ENCODE results near the gene NFIB.

Gene NFIB

GRCh38 chr9:14245901-14246525 lies 67.9 kb downstream of the NFIB start:
- DNase-seq (ENCODE audit: low read depth): no peak

GRCh38 chr9:14243514-14244042 lies 70.4 kb downstream of the NFIB start:
- no peak for DNase-seq (ENCODE audit: low read depth)

- DNase-seq (ENCODE audit: low read depth): no peak
These were observed 71.7 kb downstream of the NFIB start for GRCh38 chr9:14242150-14242805.

GRCh38 chr9:14240537-14240936 lies 73.4 kb downstream of the NFIB start:
- no peak for DNase-seq (ENCODE audit: low read depth)

- no peak for DNase-seq (ENCODE audit: low read depth)
These were observed 75.4 kb downstream of the NFIB start for GRCh38 chr9:14238518-14238917.

- DNase-seq (ENCODE audit: low read depth): no peak
These were observed 75.9 kb downstream of the NFIB start for GRCh38 chr9:14238079-14238478.

GRCh38 chr9:14236591-14236990 lies 77.3 kb downstream of the NFIB start:
- no peak for DNase-seq (ENCODE audit: low read depth)

GRCh38 chr9:14232111-14232510 lies 81.8 kb downstream of the NFIB start:
- DNase-seq (ENCODE audit: low read depth): no peak

- DNase-seq (ENCODE audit: low read depth): no peak
These were observed 82.5 kb downstream of the NFIB start for GRCh38 chr9:14231196-14231990.

- DNase-seq (ENCODE audit: low read depth): no peak
These were observed 85.3 kb downstream of the NFIB start for GRCh38 chr9:14228602-14229001.

GRCh38 chr9:14226855-14227532 lies 86.9 kb downstream of the NFIB start:
- DNase-seq (ENCODE audit: low read depth): no peak

- no peak for DNase-seq (ENCODE audit: low read depth)
These were observed 90.9 kb downstream of the NFIB start for GRCh38 chr9:14223081-14223480.

- no peak for DNase-seq (ENCODE audit: low read depth)
These were observed 91.6 kb downstream of the NFIB start for GRCh38 chr9:14222149-14222835.

- no peak for DNase-seq (ENCODE audit: low read depth)
These were observed 92.4 kb downstream of the NFIB start for GRCh38 chr9:14221558-14221957.

- no peak for DNase-seq (ENCODE audit: low read depth)
These were observed 92.8 kb downstream of the NFIB start for GRCh38 chr9:14221119-14221518.

- no peak for DNase-seq (ENCODE audit: low read depth)
These were observed 93.7 kb downstream of the NFIB start for GRCh38 chr9:14220256-14220655.

GRCh38 chr9:14219850-14220249 lies 94.1 kb downstream of the NFIB start:
- DNase-seq (ENCODE audit: low read depth): no peak

- no peak for DNase-seq (ENCODE audit: low read depth)
These were observed 95.7 kb downstream of the NFIB start for GRCh38 chr9:14218253-14218652.

GRCh38 chr9:14216612-14217194 lies 97.2 kb downstream of the NFIB start:
- no peak for DNase-seq (ENCODE audit: low read depth)

GRCh38 chr9:14215614-14216013 lies 98.3 kb downstream of the NFIB start:
- no peak for DNase-seq (ENCODE audit: low read depth)

- no peak for DNase-seq (ENCODE audit: low read depth)
These were observed 99.2 kb downstream of the NFIB start for GRCh38 chr9:14214693-14215092.

All from stimulated activated CD8-positive, alpha-beta memory T cell treated with anti-CD3 and anti-CD28 coated beads, Interleukin-12 subunit alpha, Interleukin-12 subunit beta, amount 100 ng/mL, for 1 hour (primary cell).